Activated CD8-positive, alpha-beta memory T cell treated with anti-CD3 and anti-CD28 coated beads for 4 hours (primary cell): ENCODE data around the gene SPOP.
A peak's percentile ranks its signal among the peaks of the same experiment; 100 is the strongest.
"Not testable (repeated sequence)": the region's sequence is repeated elsewhere in the genome, so short reads cannot be mapped to it uniquely, and the experiment has no call there.

Experiments used
- DNase-seq, 2 donors: peaks; one replicate each; pipeline ENCODE4 v3.0.0-alpha.2; 2020; ENCODE audit warnings: low read depth in 2 of 2

Gene SPOP

GRCh38 chr17:49572806-49573420 is 105.0 kb downstream of the SPOP start:
- DNase-seq = no peak

- no peak for DNase-seq
These were observed 105.7 kb downstream of the SPOP start for GRCh38 chr17:49572226-49572625.

- no peak for DNase-seq
These were observed 106.1 kb downstream of the SPOP start for GRCh38 chr17:49571764-49572163.

GRCh38 chr17:49571283-49571682 is 106.6 kb downstream of the SPOP start:
- DNase-seq = no peak

- DNase-seq = no peak
These were observed 107.2 kb downstream of the SPOP start for GRCh38 chr17:49570540-49571242.

- DNase-seq = not testable (repeated sequence)
These were observed 109.2 kb downstream of the SPOP start for GRCh38 chr17:49568695-49569047.

- peak; percentile 59 to 68 for DNase-seq
These were observed 109.8 kb downstream of the SPOP start for GRCh38 chr17:49567871-49568694.

GRCh38 chr17:49567104-49567521 is 110.8 kb downstream of the SPOP start:
- DNase-seq = no peak

- DNase-seq = no peak
These were observed 111.2 kb downstream of the SPOP start for GRCh38 chr17:49566668-49567071.

GRCh38 chr17:49565948-49566491 is 111.9 kb downstream of the SPOP start:
- no peak for DNase-seq

- DNase-seq = no peak
These were observed 113.3 kb downstream of the SPOP start for GRCh38 chr17:49564638-49565037.

- no peak for DNase-seq
These were observed 120.4 kb downstream of the SPOP start for GRCh38 chr17:49557312-49558024.

GRCh38 chr17:49556223-49556943 is 121.5 kb downstream of the SPOP start:
- DNase-seq = peak; percentile 49 to 59

GRCh38 chr17:49555495-49556222 is 122.2 kb downstream of the SPOP start:
- no peak for DNase-seq

- DNase-seq = no peak
These were observed 123.0 kb downstream of the SPOP start for GRCh38 chr17:49554694-49555494.

GRCh38 chr17:49553676-49554335 is 124.1 kb downstream of the SPOP start:
- DNase-seq = no peak

GRCh38 chr17:49552070-49552751 is 125.7 kb downstream of the SPOP start:
- no peak for DNase-seq
